GM21723 (cell line): Measurements from ENCODE around the gene RCN2.

Experiments
- ATAC-seq: cut with Tn5 transposase; IDR thresholded peaks from one replicate; pipeline ENCODE4 v1.9.1; 2021; ENCODE audit warnings: mild to moderate bottlenecking, moderate library complexity; ENCODE audit not compliant: unreplicated experiment

The RCN2 gene

GRCh38 chr15:76991741-76992645, 60.4 kb downstream of the RCN2 start:
- ATAC-seq, result no peak

GRCh38 chr15:76993114-76993725, 61.7 kb downstream of the RCN2 start:
- ATAC-seq, result no peak

- no peak for ATAC-seq
These were observed 62.5 kb downstream of the RCN2 start for GRCh38 chr15:76994001-76994400.

GRCh38 chr15:76994496-76994895, 62.9 kb downstream of the RCN2 start:
- ATAC-seq, result no peak

- ATAC-seq, result peak; percentile 54
These were observed 63.7 kb downstream of the RCN2 start, which contains the start of gene PSTPIP1 for GRCh38 chr15:76994971-76995945. TSS of gene PSTPIP1 (plus strand) at chr15:76995126. CDS start at chr15:76995574, 448 bp downstream.

GRCh38 chr15:76996076-76996525, 64.6 kb downstream of the RCN2 start:
- no peak for ATAC-seq

GRCh38 chr15:76996526-76997401, 65.2 kb downstream of the RCN2 start:
- ATAC-seq, result no peak

- no peak for ATAC-seq
These were observed 67.2 kb downstream of the RCN2 start for GRCh38 chr15:76998663-76999285.

GRCh38 chr15:76999996-77000395, 68.4 kb downstream of the RCN2 start:
- no peak for ATAC-seq

GRCh38 chr15:77001351-77001750, 69.8 kb downstream of the RCN2 start:
- ATAC-seq, result no peak

- ATAC-seq, result no peak
These were observed 70.4 kb downstream of the RCN2 start for GRCh38 chr15:77001966-77002365.

- no peak for ATAC-seq
These were observed 70.9 kb downstream of the RCN2 start for GRCh38 chr15:77002436-77002835.

- ATAC-seq, result peak; percentile 78
These were observed 71.7 kb downstream of the RCN2 start for GRCh38 chr15:77002954-77003912.
